Panc1 (cell line): ENCODE results near the gene EIF3B.

Source experiments
- POLR2AphosphoS5 ChIP-seq: IDR thresholded peaks from 2 replicates; pipeline ENCODE4 v1.6.1; 2012; ENCODE audit warnings: mild to moderate bottlenecking, low read depth, low read length, moderate library complexity
- TCF7L2 ChIP-seq: IDR thresholded peaks from 2 replicates; pipeline ENCODE4 v1.6.1; 2011; ENCODE audit warnings: mild to moderate bottlenecking, low read depth, low read length, inconsistent platforms
- TF ChIP-seq, protein P1 (sequence below): fragments of 450-650 bp; IDR thresholded peaks from 2 replicates; pipeline ENCODE4 v1.5.1; 2017; ENCODE audit warnings: mild to moderate bottlenecking

DNA sequence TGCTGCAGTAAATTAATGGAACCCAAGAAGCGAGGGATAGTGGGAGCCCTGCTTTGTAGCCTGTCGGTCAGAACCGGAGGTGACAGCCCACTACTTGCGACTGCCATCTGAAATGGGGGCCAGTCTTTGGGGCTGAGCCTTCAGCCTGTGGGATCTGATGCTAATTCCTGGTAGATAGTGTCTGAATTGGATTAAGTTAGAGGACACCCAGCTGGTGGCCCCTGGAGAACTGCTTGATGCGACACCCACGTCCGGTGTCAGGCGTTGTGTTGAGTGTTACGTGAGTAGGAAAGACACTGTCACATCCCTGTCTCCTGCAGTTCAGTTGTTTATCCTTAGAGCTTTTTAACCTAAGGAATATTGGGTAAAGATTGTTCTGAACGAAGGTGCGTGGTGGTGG is 5.0 kb downstream of the EIF3B start:
- TF ChIP-seq TCF7L2 = no peak
- TF ChIP-seq, protein P1, sequence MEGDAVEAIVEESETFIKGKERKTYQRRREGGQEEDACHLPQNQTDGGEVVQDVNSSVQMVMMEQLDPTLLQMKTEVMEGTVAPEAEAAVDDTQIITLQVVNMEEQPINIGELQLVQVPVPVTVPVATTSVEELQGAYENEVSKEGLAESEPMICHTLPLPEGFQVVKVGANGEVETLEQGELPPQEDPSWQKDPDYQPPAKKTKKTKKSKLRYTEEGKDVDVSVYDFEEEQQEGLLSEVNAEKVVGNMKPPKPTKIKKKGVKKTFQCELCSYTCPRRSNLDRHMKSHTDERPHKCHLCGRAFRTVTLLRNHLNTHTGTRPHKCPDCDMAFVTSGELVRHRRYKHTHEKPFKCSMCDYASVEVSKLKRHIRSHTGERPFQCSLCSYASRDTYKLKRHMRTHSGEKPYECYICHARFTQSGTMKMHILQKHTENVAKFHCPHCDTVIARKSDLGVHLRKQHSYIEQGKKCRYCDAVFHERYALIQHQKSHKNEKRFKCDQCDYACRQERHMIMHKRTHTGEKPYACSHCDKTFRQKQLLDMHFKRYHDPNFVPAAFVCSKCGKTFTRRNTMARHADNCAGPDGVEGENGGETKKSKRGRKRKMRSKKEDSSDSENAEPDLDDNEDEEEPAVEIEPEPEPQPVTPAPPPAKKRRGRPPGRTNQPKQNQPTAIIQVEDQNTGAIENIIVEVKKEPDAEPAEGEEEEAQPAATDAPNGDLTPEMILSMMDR = no peak
- no peak for TF ChIP-seq POLR2AphosphoS5
